ENCODE results near the gene DNAI4. TPM values are rescaled to one million over a fixed set of nuclear protein-coding genes. Genes with fewer than 3 reads are reported as not detected.

The DNAI4 gene
- total and polyA plus RNA-seq, 11 donors: 0.72 to 18.9 (median 8.8) TPM

- H3K36me3 ChIP-seq: no peaks in the 10 kb centered on the region
- intact Hi-C loops (cut with DNase I): loop anchor here in 8 of 10 donors (5.0 to 10.0 kb wide), 10 partner anchors 145 to 735 kb away; partner anchors contain the start of genes DNAI4 (in 3 of the 8), MIER1 (in 3 of the 8) and SLC35D1 (in 1 of the 8)
- H3K27ac ChIP-seq: no peak overlapping the region
- no peak for DNase-seq
- H3K4me3 ChIP-seq: peak overlapping the region in 1 of 12 donors; percentile 14
- peaks cover 0 to 3% (median 0%) of the 10 kb centered on the region in 12 donors for H3K4me1 ChIP-seq
- H3K9me3 ChIP-seq: no peaks in the 10 kb centered on the region
- no peak for ATAC-seq
- WGBS, 4 donors: 83 to 89% (median 86%) methylated on average over 7 of the region's 7 CpGs
- TF ChIP-seq CTCF (IDR thresholded peaks at IDR 0.05): no peak
- TF ChIP-seq POLR2A (IDR thresholded peaks at IDR 0.05): no peak
- no peaks in the 10 kb centered on the region for H3K27me3 ChIP-seq
These were observed 155.0 kb downstream of the DNAI4 start for GRCh38 chr1:66769512-66770229.

GRCh38 chr1:66768965-66769364, 155.7 kb downstream of the DNAI4 start:
- ATAC-seq (no peak), DNase-seq (no peak)
- Histone ChIP-seq H3K36me3 (no peaks in the 10 kb centered on the region), H3K4me3 (no peak overlapping the region), H3K4me1 (peaks cover 0 to 3% (median 0%) of the 10 kb centered on the region in 12 donors), H3K27me3 (no peaks in the 10 kb centered on the region), H3K9me3 (no peaks in the 10 kb centered on the region), H3K27ac (no peak overlapping the region)
- intact Hi-C loops (cut with DNase I): loop anchor here in 8 of 10 donors (5.0 to 10.0 kb wide), 9 partner anchors 146 to 736 kb away; partner anchors contain the start of genes DNAI4 (in 3 of the 8), MIER1 (in 3 of the 8) and SLC35D1 (in 1 of the 8)
- WGBS, 4 donors: 81 to 97% (median 95%) methylated on average over 1 of the region's 1 CpG
- no peak for TF ChIP-seq CTCF (IDR thresholded peaks at IDR 0.05)
- TF ChIP-seq POLR2A (IDR thresholded peaks at IDR 0.05): no peak

- intact Hi-C loops (cut with DNase I): loop anchor here in 8 of 10 donors (5.0 to 10.0 kb wide), 9 partner anchors 147 to 737 kb away; partner anchors contain the start of genes DNAI4 (in 3 of the 8), MIER1 (in 3 of the 8) and SLC35D1 (in 1 of the 8)
- H3K4me1 ChIP-seq: peaks cover 0 to 3% (median 0%) of the 10 kb centered on the region in 12 donors
- peaks cover 0 to 6% (median 0%) of the 10 kb centered on the region in 12 donors for H3K9me3 ChIP-seq
- H3K4me3 ChIP-seq: no peak overlapping the region
- ATAC-seq (no peak), DNase-seq (no peak)
- H3K27ac ChIP-seq: no peak overlapping the region
- no peaks in the 10 kb centered on the region for H3K27me3 ChIP-seq
- TF ChIP-seq POLR2A (IDR thresholded peaks at IDR 0.05): no peak
- TF ChIP-seq CTCF (IDR thresholded peaks at IDR 0.05): no peak
- H3K36me3 ChIP-seq: no peaks in the 10 kb centered on the region
These were observed 157.0 kb downstream of the DNAI4 start for GRCh38 chr1:66767626-66768025.

GRCh38 chr1:66764994-66765578, 159.6 kb downstream of the DNAI4 start:
- peak in 1 of 4 donors; percentile 52 for ATAC-seq
- peak; percentile 62 to 84 (median 78) for TF ChIP-seq CTCF (IDR thresholded peaks at IDR 0.05)
- TF ChIP-seq POLR2A (IDR thresholded peaks at IDR 0.05): no peak
- Histone ChIP-seq H3K4me1 (peaks cover 0 to 4% (median 0%) of the 10 kb centered on the region in 12 donors), H3K27ac (no peak overlapping the region), H3K27me3 (no peaks in the 10 kb centered on the region), H3K9me3 (peaks cover 0 to 7% (median 0%) of the 10 kb centered on the region in 12 donors), H3K36me3 (no peaks in the 10 kb centered on the region), H3K4me3 (no peak overlapping the region)
- peak in 2 of 5 donors; percentile 18 to 21 for DNase-seq
- intact Hi-C loops (cut with DNase I): loop anchor here (1.0 to 10.0 kb wide), 12 partner anchors 150 to 740 kb away; partner anchors contain the start of genes DNAI4 (in 3 of the 10), MIER1 (in 3 of the 10) and SLC35D1 (in 1 of the 10)
- 16 to 21% (median 18%) methylated on average over 3 of the region's 3 CpGs for WGBS, 4 donors
